Activated CD4-positive, CD25-positive, alpha-beta regulatory T cell (primary cell): ENCODE data around the gene ZBTB7C.
"Not testable (repeated sequence)": the region's sequence is repeated elsewhere in the genome, so short reads cannot be mapped to it uniquely, and the experiment has no call there.

Source experiments
- DNase-seq, 4 experiments: peaks; one replicate each; lab custom pipeline; 2025; lab: John Stamatoyannopoulos, UW

Gene ZBTB7C

GRCh38 chr18:48408727-48409590 is at the start of gene ZBTB7C:
TSS of gene ZBTB7C (minus strand) at chr18:48409383.
- DNase-seq, result no peak

- no peak for DNase-seq
Measured at GRCh38 chr18:48456838-48457237, 47.7 kb upstream of the ZBTB7C start.

- DNase-seq, result no peak
Measured at GRCh38 chr18:48455555-48456478, 46.6 kb upstream of the ZBTB7C start.

DNA sequence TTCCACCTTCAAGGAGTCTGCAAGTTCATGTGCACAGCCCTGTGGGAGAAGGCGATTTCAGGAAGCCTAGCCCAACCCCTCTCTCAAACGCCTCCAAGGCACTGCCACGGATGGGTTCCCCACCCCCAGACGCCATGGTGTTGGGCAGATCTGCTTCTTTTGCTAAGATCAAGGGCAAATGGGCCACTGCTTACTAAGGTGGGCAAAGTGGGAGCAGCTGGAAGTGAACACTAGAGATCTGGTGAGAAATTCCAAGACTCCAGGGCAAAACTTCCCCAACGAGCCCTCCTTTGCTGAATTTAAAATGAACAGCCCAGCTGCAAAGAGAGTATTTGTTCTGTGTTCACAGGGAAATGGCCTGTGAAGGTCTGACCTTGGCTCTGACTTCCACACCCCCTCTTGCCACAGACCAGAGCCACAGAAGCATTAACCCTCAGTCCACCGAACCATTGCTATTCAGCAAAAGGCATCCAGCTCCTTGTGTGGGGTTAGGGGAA is 45.1 kb upstream of the ZBTB7C start:
- no peak for DNase-seq

GRCh38 chr18:48453330-48454066 is 44.3 kb upstream of the ZBTB7C start:
- no peak for DNase-seq

GRCh38 chr18:48452861-48453323 is 43.7 kb upstream of the ZBTB7C start:
- no peak for DNase-seq

DNA sequence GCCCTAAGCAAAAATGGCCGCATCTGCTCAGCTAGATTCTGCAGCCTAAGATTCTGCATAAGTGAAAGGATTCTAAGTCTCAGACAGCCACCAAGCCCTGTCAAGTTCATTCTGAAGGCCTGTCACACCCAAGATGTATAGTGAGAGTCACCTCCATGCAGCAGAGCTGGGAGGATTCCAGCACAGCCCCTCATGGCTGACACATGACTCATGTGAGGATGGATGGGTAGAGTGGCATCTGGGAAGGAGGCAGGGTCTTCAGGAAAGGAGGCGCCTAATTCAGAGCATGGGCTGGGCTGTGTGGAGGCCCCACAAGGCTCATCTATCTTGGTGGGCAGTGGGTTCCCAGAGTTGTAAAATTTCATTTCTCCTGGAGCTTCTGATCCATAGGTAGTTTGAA is 41.5 kb upstream of the ZBTB7C start:
- no peak for DNase-seq

DNA sequence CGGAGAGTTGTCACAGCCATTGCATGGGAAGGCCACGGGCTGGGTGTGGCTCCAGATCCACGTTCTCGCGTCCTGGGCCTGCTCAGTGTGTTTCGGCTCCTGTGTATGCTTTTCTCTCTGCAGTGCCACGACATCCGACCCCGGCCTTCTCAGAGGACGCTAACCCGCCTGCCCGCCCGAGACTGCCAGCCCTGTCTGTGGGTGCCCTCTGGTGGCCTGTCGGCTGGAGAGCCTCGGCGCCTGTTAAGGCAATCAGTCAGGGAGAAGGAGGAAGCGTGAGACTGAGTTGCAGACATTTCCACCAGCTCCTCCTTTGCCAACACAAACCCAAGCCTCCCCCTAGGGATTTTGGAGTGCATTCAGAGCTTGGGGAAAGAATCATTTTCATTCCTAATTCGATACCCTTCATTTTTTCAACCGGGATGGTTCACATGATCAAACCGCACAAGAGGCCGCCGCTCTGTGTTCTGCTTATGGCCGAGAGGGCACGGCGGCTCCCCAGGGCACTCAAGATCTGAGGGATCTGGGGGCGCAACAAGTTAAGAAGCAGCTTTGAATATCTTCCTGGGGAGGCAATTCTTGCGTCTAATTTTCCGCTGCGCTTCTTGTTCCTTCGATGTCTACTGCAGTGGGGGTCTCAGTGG is 37.5 kb upstream of the ZBTB7C start:
- peak; percentile 3 to 17 (median 12) for DNase-seq

GRCh38 chr18:48445540-48445939 is 36.4 kb upstream of the ZBTB7C start:
- DNase-seq, result peak; percentile 3 to 55 (median 14)

- DNase-seq, result no peak
Measured at GRCh38 chr18:48442761-48443160, 33.6 kb upstream of the ZBTB7C start.

- no peak for DNase-seq
Measured at GRCh38 chr18:48441405-48441881, 32.3 kb upstream of the ZBTB7C start.

DNA sequence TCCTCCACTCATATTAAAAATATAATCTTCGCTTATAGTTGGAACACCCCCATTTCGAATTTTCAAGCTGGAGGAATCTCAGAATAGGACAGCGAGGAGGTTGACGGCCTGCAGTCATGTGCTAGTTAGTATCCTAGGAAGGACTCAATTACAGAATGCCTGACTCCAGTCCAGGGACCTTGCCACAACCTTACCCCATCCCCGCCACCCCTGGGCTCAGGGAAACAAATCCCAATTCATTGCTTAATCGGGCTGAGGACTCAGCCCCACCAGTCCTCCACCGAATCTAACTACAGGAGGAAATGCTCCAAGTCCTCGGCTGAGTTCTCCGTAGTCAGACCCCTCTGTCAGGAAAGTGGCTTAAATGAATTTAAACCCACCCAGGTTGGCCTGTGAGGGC is 31.7 kb upstream of the ZBTB7C start:
- no peak for DNase-seq

GRCh38 chr18:48436907-48437306 is 27.7 kb upstream of the ZBTB7C start:
- DNase-seq, result no peak

GRCh38 chr18:48434382-48434781 is 25.2 kb upstream of the ZBTB7C start:
- DNase-seq, result not testable (repeated sequence)

DNA sequence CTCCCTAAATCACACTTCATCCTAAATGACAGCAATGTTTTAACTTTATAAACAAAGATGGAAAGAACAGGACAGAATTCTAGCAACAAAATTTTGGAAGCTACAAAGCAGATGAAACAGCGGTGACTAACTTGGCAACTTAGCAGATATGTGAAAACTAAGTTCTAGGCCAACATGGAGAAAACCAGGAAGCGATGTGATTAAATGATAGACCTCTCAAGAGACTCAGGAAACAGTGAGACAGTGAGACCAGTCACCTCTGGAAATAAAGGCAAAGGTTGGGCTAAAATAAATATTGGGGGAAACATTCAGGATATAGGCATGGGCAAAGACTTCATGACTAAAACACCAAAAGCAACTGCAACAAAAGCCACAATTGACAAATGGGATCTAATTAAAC is 24.4 kb upstream of the ZBTB7C start:
- DNase-seq, result no peak

- no peak for DNase-seq
Measured at GRCh38 chr18:48430150-48430549, 21.0 kb upstream of the ZBTB7C start.

DNA sequence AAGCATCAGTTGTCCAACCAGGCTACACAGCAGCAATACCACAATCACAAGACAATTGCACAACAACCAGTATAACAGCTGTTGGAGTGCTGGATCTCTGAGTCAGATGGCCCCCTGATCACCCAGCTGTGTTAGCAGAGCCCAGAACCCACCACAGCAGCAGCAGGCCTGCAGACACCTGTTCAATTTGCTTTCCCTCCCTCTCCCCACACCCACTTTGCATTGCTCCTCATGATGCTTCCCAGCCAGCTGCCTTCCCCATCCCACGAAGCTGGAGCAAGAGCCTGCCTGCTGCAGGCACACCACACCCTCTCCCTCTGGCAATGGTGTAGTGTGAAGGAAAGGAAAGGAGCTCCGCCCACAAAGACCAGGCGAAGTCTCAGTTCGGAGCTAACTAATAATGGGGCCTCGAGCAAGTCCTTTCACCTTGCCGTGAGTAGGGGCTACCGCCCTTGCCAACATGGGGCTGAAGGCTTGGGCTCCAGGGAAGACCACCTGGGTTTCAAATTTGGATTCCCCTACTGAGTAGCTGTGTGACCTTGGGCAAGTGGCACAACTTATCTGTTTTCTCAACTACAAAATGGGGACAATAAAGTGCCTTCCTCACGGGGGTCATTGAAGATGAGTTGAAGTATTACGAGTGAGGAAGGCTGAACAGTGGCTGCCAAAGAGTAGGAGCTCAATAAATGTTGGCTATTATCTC is 19.4 kb upstream of the ZBTB7C start:
- DNase-seq, result no peak

- no peak for DNase-seq
Measured at GRCh38 chr18:48422947-48423378, 13.8 kb upstream of the ZBTB7C start.

DNA sequence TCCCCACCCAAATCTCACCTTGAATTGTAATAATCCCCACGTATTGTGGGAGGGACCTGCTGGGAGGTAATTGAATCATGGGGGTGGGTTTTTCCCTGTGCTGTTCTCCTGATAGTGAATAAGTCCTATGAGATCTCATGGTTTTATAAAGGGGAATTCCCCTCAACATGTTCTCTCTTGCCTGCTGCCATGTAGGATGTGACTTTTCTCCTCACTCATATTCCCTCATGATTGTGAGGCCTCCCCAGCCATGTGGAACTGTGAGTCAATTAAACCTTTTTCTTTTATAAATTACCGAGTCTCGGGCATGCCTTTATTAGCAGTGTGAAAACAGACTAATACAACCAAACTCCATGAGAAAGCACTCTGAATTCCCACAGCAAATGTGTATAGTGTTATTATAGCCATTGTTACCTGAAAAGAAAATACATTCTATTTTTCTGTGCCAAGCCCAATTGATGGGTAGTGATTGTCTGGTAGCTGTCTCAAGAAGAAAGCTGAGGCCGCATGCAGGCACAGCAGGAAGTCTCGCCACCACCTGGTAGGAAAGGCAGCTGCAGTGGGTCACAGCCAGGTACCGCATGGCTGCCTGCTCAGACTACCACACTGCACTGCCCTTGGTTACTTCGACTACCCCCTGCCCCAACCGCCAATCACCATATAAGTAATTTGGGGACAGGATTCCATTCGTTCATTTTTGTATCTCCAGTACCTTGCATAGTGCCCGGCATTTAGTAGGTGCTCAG is 10.3 kb upstream of the ZBTB7C start:
- no peak for DNase-seq
